HCT116 (cell line): ENCODE results near the gene USP32. TPM values are rescaled to one million over a fixed set of nuclear protein-coding genes. Genes with fewer than 3 reads are reported as not detected.

Experiments
- ATAC-seq: fragments of 200-7000 bp; cut with Tn5 transposase; 2 replicates; pipeline ENCODE4 v1.9.1; 2020; ENCODE audit warnings: mild to moderate bottlenecking, moderate library complexity
- BruUV-seq: library from RNA; stranded (reverse); fragments of 400-500 nt; replicated peaks from 2 replicates; lab custom pipeline; 2021; lab: Mats Ljungman, UMichigan
- CTCF ChIA-PET: fragments of 300-600 bp; sonication (Branson Sonifier 250); formaldehyde crosslinking; loops from one replicate; lab custom pipeline; 2021; ENCODE audit warnings: antibody characterized with exemption; lab: Charles Lee
- POLR2A ChIA-PET: fragments of 300-600, 350-600 bp; sonication (Branson Sonifier 250); formaldehyde crosslinking; loops from one replicate; lab custom pipeline; 2021; ENCODE audit warnings: antibody characterized with exemption; lab: Charles Lee
- RAD21 ChIA-PET, 2 experiments: fragments of 300-600 bp; sonication (Branson Sonifier 250); formaldehyde crosslinking; loops; one replicate each; lab custom pipeline; 2023; ENCODE audit warnings: low total read pairs in 2 of 2; ENCODE audit not compliant: uncharacterized antibody in 2 of 2, unreplicated experiment in 2 of 2, low non-redundant PET in 1 of 2; lab: Charles Lee
- DNase-seq: peaks from one replicate; pipeline ENCODE4 v3.0.0-alpha.2; 2010; ENCODE audit warnings: low read depth, low spot score
- H2AFZ ChIP-seq: fragments of 200-600 bp; shearing (Covaris generic), sonication (generic); 2 replicates; pipeline ENCODE4 v1.6.1; 2017; ENCODE audit warnings: low read depth, mixed run types, mixed read lengths, antibody characterized with exemption, low read length; ENCODE audit not compliant: poor library complexity, severe bottlenecking
- H3K27ac ChIP-seq: 2 replicates; pipeline ENCODE4 v1.5.1; 2012; ENCODE audit warnings: low read depth, low read length
- H3K27me3 ChIP-seq: fragments of 200-600 bp; sonication (generic); 2 replicates; pipeline ENCODE4 v1.6.1; 2016; ENCODE audit warnings: mixed run types, low read length, mixed read lengths; ENCODE audit not compliant: insufficient read depth
- H3K36me3 ChIP-seq, 2 experiments: fragments of 200-500 bp in 1 of 2; fragments of 200-600 bp in 1 of 2; sonication (Bioruptor generic) in 1 of 2; sonication (generic) in 1 of 2; 2 replicates each; pipeline versions ENCODE4 v1.5.1 to v1.6.1; 2014 to 2016; ENCODE audit warnings: low read length in 2 of 2, inconsistent platforms in 1 of 2, mixed read lengths in 1 of 2, mixed run types in 1 of 2; ENCODE audit not compliant: insufficient read depth in 2 of 2, control insufficient read depth in 1 of 2
- H3K4me1 ChIP-seq, 2 experiments: fragments of 200-600 bp in 1 of 2; sonication (generic) in 1 of 2; 2 replicates each; pipeline versions ENCODE4 v1.5.1 to v1.6.1; 2012 to 2017; ENCODE audit warnings: low read length in 2 of 2, inconsistent platforms in 1 of 2, mild to moderate bottlenecking in 1 of 2, mixed read lengths in 1 of 2, mixed run types in 1 of 2, moderate library complexity in 1 of 2; ENCODE audit not compliant: insufficient read depth in 2 of 2, control insufficient read depth in 1 of 2
- H3K4me2 ChIP-seq: fragments of 200-600 bp; sonication (generic); 2 replicates; pipeline ENCODE4 v1.6.1; 2017; ENCODE audit warnings: mixed run types, low read length, mixed read lengths
- H3K4me3 ChIP-seq, 2 experiments: fragments of 200-600 bp in 1 of 2; sonication (generic) in 1 of 2; replicated peaks in 1 of 2; 2 replicates each; pipeline ENCODE4 v1.5.1; 2011 to 2016; ENCODE audit warnings: low read length in 2 of 2, control low read depth in 1 of 2, low read depth in 1 of 2, mild to moderate bottlenecking in 1 of 2, mixed read lengths in 1 of 2, mixed run types in 1 of 2
- H3K79me2 ChIP-seq: fragments of 200-600 bp; sonication (generic); 2 replicates; pipeline ENCODE4 v1.6.1; 2017; ENCODE audit warnings: mild to moderate bottlenecking, mixed run types, low read length, moderate library complexity, mixed read lengths; ENCODE audit not compliant: insufficient read depth
- H3K9ac ChIP-seq: fragments of 200-600 bp; sonication (generic); 2 replicates; pipeline ENCODE4 v1.6.1; 2016; ENCODE audit warnings: low read length, mixed read lengths
- H3K9me2 ChIP-seq: fragments of 200-600 bp; sonication (generic), shearing (Covaris generic); 2 replicates; pipeline ENCODE4 v1.6.1; 2017; ENCODE audit warnings: mixed run types, mild to moderate bottlenecking, moderate library complexity; ENCODE audit not compliant: insufficient read depth
- H3K9me3 ChIP-seq, 2 experiments: fragments of 200-500 bp in 1 of 2; fragments of 200-600 bp in 1 of 2; sonication (Bioruptor generic) in 1 of 2; sonication (generic) in 1 of 2; 2 replicates each; pipeline ENCODE4 v1.6.1; 2014 to 2017; ENCODE audit warnings: low read length in 2 of 2, mixed read lengths in 2 of 2, inconsistent platforms in 1 of 2, low read depth in 1 of 2, mild to moderate bottlenecking in 1 of 2, mixed run types in 1 of 2, moderate library complexity in 1 of 2; ENCODE audit not compliant: control insufficient read depth in 1 of 2, insufficient read depth in 1 of 2
- H4K20me1 ChIP-seq: fragments of 200-600 bp; sonication (generic), shearing (Covaris generic); 2 replicates; pipeline ENCODE4 v1.6.1; 2017; ENCODE audit warnings: mixed run types, mild to moderate bottlenecking, moderate library complexity; ENCODE audit not compliant: insufficient read depth
- ATF3 ChIP-seq: IDR thresholded peaks from 2 replicates; pipeline ENCODE4 v1.6.1; 2012
- CBX3 ChIP-seq: IDR thresholded peaks from 2 replicates; pipeline ENCODE4 v1.6.1; 2012; ENCODE audit warnings: low read depth
- ELF1 ChIP-seq: IDR thresholded peaks from 2 replicates; pipeline ENCODE4 v1.6.1; 2012; ENCODE audit warnings: low read depth, borderline replicate concordance
- EZH2phosphoT487 ChIP-seq: fragments of 200-600 bp; IDR thresholded peaks from 2 replicates; pipeline ENCODE4 v1.6.1; 2018; ENCODE audit warnings: antibody characterized with exemption, borderline replicate concordance
- FOSL1 ChIP-seq: IDR thresholded peaks from 2 replicates; pipeline ENCODE4 v1.6.1; 2012; ENCODE audit warnings: low read depth
- POLR2A ChIP-seq: IDR thresholded peaks from 2 replicates; pipeline ENCODE4 v1.7.0; 2011; ENCODE audit warnings: borderline replicate concordance; ENCODE audit not compliant: insufficient read depth, insufficient read length; ENCODE audit errors: extremely low read depth
- POLR2AphosphoS5 ChIP-seq: IDR thresholded peaks from 2 replicates; pipeline ENCODE4 v1.6.1; 2011; ENCODE audit warnings: mild to moderate bottlenecking, low read depth, low read length, moderate library complexity
- RAD21 ChIP-seq: IDR thresholded peaks from 2 replicates; pipeline ENCODE4 v1.6.1; 2012; ENCODE audit warnings: low read depth, mild to moderate bottlenecking
- SIN3A ChIP-seq: IDR thresholded peaks from 2 replicates; pipeline ENCODE4 v1.6.1; 2012; ENCODE audit warnings: low read depth
- SP1 ChIP-seq: IDR thresholded peaks from 2 replicates; pipeline ENCODE4 v1.6.1; 2012; ENCODE audit warnings: low read depth
- SRF ChIP-seq: IDR thresholded peaks from 2 replicates; pipeline ENCODE4 v1.6.1; 2012; ENCODE audit warnings: low read depth
- YY1 ChIP-seq: IDR thresholded peaks from 2 replicates; pipeline ENCODE4 v1.6.1; 2011; ENCODE audit warnings: low read length, low read depth, moderate library complexity, mild to moderate bottlenecking; ENCODE audit not compliant: insufficient replicate concordance; ENCODE audit errors: extremely low read depth
- ZFX ChIP-seq: fragments of 450-650 bp; IDR thresholded peaks from 2 replicates; pipeline ENCODE4 v1.6.1; 2017
- ZNF274 ChIP-seq: fragments of 200-500 bp; sonication (Bioruptor generic); IDR thresholded peaks from 2 replicates; pipeline ENCODE4 v1.6.1; 2014; ENCODE audit warnings: mild to moderate bottlenecking, low read depth, low read length, inconsistent platforms
- intact Hi-C: fragments of 100-400 bp; cut with micrococcal nuclease; formaldehyde crosslinking; loops from 2 replicates; pipeline ENCODE4 v1.10.0; 2022
- total RNA-seq: library from RNA; stranded (reverse); gene quantifications from one replicate; pipeline ENCODE4 v1.2.1, GENCODE V29; 2021; ENCODE audit not compliant: unreplicated experiment
- TF ChIP-seq, protein P1 (sequence below): IDR thresholded peaks from 2 replicates; pipeline ENCODE4 v1.6.1; 2012; ENCODE audit warnings: low read depth
- TF ChIP-seq, protein P2 (sequence below), 3 experiments: fragments of 200-600 bp in 1 of 3; sonication (generic) in 1 of 3; IDR thresholded peaks in 2 of 3; conservative IDR thresholded peaks in 1 of 3; 2 replicates each; pipeline ENCODE4 v1.5.1; 2012 to 2017; ENCODE audit warnings: low read depth in 2 of 3, low read length in 2 of 3, antibody characterized with exemption in 1 of 3, borderline replicate concordance in 1 of 3, control low read depth in 1 of 3, mild to moderate bottlenecking in 1 of 3, mixed read lengths in 1 of 3, mixed run types in 1 of 3, moderate library complexity in 1 of 3; ENCODE audit not compliant: insufficient read depth in 1 of 3

Gene USP32
- total RNA-seq, 1 experiment from 2014 or later: 67.0 TPM

DNA sequence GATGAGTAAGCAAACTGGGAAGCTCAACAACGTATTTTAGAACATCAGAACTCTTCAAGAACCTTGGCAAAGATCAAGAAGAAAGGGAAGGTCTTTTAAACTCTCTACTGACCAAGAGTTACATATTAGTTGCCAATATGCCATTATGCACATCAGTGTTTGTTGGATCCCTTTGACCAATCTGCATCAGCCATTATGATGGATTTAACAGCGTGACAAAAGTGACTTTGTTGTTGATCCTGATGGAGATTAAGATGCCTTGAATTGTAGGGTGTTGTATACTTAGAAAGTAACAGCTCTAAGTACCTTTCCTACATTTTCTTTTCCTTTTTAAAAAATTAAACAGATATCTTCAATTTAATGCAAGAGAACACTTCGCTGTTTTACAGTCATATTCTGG is 133.6 kb downstream of the USP32 start:
- H3K4me2 ChIP-seq: no peak overlapping the region
- intact Hi-C loops: no loop called here
- POLR2A ChIA-PET: no interaction called here
- no peaks in the 10 kb centered on the region for H4K20me1 ChIP-seq
- CTCF ChIA-PET: no interaction called here
- H3K9ac ChIP-seq: no peak overlapping the region
- H3K27me3 ChIP-seq: no peaks in the 10 kb centered on the region
- BruUV-seq: no TSS peak
- ATAC-seq (no peak), DNase-seq (no peak)
- H3K9me3 ChIP-seq: no peaks in the 10 kb centered on the region
- H3K9me2 ChIP-seq: no peaks in the 10 kb centered on the region
- RAD21 ChIA-PET: no interaction called here
- H3K27ac ChIP-seq: no peak overlapping the region
- no peaks in the 10 kb centered on the region for H3K36me3 ChIP-seq
- no peak overlapping the region for H2AFZ ChIP-seq
- no peaks in the 10 kb centered on the region for H3K4me1 ChIP-seq
- TF ChIP-seq CBX3: no peak
- TF ChIP-seq ZFX: no peak
- H3K79me2 ChIP-seq: no peaks in the 10 kb centered on the region
- no peak overlapping the region for H3K4me3 ChIP-seq

DNA sequence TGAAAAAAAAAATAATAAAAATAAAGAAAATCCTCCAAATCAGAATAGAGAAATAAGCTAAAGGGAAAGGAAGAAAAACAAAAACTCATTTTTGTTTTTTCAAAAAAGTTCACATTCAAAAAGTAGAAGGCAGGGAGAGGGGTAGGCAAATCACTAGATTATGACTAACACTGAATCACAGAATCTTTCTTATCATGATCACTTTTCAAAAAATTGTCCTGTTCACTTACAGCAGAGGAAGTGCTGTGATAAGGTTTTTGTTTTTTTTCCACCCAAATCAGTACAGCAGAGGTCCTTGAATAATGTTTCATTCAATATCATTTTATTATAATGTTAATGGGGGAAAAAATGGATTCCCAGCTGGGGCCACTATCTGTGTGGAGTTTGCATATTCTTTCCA is 135.8 kb downstream of the USP32 start:
- RAD21 ChIA-PET: no interaction called here
- Histone ChIP-seq H3K79me2 (no peaks in the 10 kb centered on the region), H2AFZ (no peak overlapping the region), H3K9ac (no peak overlapping the region), H3K36me3 (no peaks in the 10 kb centered on the region; a peak in 1 of 4 replicates), H3K9me3 (no peaks in the 10 kb centered on the region), H4K20me1 (no peaks in the 10 kb centered on the region), H3K4me1 (no peaks in the 10 kb centered on the region), H3K4me3 (no peak overlapping the region), H3K4me2 (no peak overlapping the region), H3K9me2 (no peaks in the 10 kb centered on the region), H3K27me3 (no peaks in the 10 kb centered on the region), H3K27ac (no peak overlapping the region)
- TF ChIP-seq ZNF274 (no peak), POLR2AphosphoS5 (no peak), FOSL1 (no peak), SIN3A (no peak), ELF1 (no peak), YY1 (no peak), POLR2A (no peak), SP1 (no peak), ATF3 (no peak), CBX3 (no peak), EZH2phosphoT487 (no peak), SRF (no peak), RAD21 (no peak)
- TF ChIP-seq, protein P1, sequence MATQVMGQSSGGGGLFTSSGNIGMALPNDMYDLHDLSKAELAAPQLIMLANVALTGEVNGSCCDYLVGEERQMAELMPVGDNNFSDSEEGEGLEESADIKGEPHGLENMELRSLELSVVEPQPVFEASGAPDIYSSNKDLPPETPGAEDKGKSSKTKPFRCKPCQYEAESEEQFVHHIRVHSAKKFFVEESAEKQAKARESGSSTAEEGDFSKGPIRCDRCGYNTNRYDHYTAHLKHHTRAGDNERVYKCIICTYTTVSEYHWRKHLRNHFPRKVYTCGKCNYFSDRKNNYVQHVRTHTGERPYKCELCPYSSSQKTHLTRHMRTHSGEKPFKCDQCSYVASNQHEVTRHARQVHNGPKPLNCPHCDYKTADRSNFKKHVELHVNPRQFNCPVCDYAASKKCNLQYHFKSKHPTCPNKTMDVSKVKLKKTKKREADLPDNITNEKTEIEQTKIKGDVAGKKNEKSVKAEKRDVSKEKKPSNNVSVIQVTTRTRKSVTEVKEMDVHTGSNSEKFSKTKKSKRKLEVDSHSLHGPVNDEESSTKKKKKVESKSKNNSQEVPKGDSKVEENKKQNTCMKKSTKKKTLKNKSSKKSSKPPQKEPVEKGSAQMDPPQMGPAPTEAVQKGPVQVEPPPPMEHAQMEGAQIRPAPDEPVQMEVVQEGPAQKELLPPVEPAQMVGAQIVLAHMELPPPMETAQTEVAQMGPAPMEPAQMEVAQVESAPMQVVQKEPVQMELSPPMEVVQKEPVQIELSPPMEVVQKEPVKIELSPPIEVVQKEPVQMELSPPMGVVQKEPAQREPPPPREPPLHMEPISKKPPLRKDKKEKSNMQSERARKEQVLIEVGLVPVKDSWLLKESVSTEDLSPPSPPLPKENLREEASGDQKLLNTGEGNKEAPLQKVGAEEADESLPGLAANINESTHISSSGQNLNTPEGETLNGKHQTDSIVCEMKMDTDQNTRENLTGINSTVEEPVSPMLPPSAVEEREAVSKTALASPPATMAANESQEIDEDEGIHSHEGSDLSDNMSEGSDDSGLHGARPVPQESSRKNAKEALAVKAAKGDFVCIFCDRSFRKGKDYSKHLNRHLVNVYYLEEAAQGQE: no peak
- TF ChIP-seq, protein P2, sequence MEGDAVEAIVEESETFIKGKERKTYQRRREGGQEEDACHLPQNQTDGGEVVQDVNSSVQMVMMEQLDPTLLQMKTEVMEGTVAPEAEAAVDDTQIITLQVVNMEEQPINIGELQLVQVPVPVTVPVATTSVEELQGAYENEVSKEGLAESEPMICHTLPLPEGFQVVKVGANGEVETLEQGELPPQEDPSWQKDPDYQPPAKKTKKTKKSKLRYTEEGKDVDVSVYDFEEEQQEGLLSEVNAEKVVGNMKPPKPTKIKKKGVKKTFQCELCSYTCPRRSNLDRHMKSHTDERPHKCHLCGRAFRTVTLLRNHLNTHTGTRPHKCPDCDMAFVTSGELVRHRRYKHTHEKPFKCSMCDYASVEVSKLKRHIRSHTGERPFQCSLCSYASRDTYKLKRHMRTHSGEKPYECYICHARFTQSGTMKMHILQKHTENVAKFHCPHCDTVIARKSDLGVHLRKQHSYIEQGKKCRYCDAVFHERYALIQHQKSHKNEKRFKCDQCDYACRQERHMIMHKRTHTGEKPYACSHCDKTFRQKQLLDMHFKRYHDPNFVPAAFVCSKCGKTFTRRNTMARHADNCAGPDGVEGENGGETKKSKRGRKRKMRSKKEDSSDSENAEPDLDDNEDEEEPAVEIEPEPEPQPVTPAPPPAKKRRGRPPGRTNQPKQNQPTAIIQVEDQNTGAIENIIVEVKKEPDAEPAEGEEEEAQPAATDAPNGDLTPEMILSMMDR (IDR thresholded peaks at IDR 0.05 in 2 of 3, conservative IDR thresholded peaks at IDR 0.05 in 1 of 3; ENCODE audit: borderline replicate concordance in 1 of 3, insufficient read depth in 1 of 3, low read depth in 2 of 3, low read length in 2 of 3): no peak
- ATAC-seq: no peak
- POLR2A ChIA-PET: no interaction called here
- CTCF ChIA-PET: no interaction called here
- intact Hi-C loops: no loop called here
- no TSS peak for BruUV-seq
- no peak for DNase-seq
